Stimulated activated CD4-positive, alpha-beta T cell treated with anti-CD3 and anti-CD28 coated beads, Interleukin-15, amount 100 ng/mL, for 1 hour (primary cell): ENCODE results near the gene GRK5.
A peak's percentile ranks its signal among the peaks of the same experiment; 100 is the strongest.

Experiments used
- DNase-seq, 2 donors: peaks; one replicate each; pipeline ENCODE4 v3.0.0-alpha.2; 2020; ENCODE audit warnings: low read depth in 1 of 2, low spot score in 1 of 2

GRK5 gene

DNA sequence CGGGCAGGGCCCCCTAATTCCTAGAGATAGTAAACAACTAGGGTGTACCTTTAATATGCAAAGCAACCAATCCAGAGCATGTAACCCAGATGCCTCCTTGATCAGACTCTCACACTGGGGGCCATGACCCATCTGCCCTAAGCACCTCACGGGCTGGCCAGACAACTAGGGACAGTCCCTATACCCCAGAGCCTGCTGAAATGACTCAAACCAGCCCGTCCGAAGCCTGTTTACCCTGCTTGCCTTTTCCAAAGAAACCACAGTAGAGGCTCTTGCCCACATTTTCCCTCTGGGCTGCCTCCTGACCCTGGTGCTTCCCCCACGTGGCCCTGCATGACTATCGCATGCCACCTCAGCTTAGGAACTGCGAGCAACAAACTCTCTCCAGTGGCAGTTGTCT, 288.9 kb downstream of the GRK5 start:
- no peak for DNase-seq

GRCh38 chr10:119497243-119497642, 289.9 kb downstream of the GRK5 start:
- no peak for DNase-seq

- DNase-seq = no peak
Measured at GRCh38 chr10:119498889-119499676, 291.7 kb downstream of the GRK5 start.

DNA sequence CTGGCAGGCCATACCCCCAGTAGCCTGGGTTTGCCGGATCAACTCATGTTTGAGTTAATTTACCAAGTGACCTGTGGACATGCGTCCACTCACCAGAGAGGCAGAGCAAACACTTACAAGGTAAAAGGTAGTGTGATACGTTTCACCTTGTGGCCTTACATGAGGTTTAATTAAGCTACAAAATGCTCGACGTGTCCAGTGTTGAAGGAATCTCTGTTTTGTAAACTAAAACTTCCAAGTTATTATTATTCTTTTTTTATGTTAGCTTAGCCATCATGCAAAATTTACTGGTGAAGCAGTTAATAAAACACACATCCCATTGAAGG, 292.3 kb downstream of the GRK5 start:
- no peak for DNase-seq

GRCh38 chr10:119500123-119500795, 292.9 kb downstream of the GRK5 start:
- DNase-seq = no peak

DNA sequence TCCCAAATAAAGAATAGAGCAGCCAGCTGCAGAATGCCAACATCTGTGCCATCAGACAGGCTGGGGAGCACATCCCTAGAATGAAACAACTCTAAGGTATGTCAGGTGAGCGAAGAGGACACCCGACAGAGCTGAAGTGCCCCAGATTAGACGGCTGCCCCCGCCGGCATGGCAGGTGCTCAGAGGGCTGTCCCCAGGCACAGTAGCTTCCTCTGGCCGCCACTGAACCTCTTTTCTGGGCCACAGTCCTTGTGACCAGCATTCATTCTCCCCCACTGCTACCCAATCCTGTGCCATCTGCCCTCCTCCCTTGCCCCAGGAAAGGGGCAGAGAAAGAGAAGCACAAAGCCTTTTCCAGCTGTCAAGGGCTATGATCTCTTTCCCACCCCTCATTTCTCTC, 293.4 kb downstream of the GRK5 start:
- DNase-seq = no peak

DNA sequence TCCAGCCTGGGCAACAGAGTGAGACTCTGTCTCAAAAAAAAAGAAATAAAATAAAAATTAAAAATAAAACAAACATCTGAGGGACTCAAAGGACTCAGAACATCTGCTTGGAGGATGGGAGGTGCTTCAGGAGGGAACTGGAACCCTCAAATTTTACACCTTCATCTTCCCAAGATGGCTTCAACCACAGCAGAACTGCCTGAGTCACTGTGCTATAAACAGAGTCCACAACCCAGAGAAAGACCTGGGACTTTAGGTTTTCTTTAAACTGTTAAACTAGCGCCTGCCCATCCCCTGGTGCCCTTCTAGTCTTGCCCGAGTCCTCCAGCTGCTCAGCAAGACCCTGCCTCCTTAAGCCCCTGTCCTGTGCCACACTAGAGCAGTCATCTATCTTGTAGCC, 294.3 kb downstream of the GRK5 start:
- no peak for DNase-seq

DNA sequence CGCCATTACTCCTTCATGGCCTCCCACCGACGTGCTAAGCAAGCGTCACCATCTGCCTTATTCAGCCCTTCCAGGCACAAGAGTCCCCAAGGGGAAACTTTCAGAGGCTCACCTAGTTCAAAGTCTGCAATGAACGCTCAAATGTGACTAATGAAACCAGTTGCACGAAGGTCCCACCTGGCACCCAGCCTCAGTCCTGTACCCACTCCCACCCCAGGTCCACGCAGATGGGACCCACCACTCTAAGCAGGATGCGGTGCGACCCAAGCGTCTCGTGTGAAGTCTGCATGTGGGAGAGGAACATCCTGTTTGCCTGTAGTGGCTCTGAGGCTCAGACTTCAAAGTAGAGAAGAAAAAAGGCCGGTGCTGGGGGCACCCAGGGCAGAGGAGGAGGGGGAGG, 294.8 kb downstream of the GRK5 start:
- DNase-seq = peak; percentile 58 to 71

DNA sequence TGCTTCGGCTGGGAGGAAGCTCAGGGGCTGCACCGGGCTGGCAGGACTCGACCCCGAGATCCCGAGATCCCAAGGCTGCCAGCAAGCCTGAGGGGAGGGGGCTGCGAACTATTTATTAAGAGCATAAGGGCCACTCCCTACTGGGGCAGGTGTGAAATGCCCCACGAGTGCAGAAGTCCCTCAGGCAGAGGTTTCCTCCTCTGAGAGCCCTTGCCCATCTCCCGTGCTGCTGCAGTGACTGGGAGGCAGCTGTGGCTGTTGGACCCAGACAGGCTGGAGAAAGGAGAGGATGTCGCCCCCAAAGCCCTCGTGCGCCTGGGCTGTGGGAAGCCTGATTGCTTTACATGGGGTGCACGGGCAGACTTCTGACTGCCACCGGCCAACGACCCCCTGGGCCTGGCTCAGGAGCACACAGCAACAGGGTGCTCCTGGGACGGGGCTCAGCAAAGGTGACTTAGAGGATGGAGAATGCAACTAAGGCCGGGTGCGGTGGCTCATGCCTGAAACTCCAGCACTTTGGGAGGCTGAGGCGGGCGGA, 295.3 kb downstream of the GRK5 start:
- DNase-seq = no peak

DNA sequence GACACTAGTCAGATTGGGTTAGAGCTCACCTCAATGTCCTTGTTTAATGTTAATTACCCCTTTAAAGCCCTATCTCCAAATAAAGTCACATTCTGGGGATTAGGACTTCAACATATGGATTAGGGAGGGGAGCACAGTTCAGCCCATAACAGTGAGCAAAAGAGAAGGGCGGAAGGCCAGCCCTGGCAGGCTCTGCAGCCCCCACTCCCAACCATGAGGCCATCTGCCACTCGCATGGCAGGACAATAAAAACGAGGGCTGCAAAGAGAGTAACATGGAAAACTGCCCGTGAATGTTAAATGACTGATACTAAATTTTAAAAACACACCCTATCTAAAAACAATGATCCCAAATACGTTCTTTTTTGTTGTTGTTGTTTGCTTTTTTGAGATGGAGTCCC, 296.4 kb downstream of the GRK5 start:
- DNase-seq = no peak

- no peak for DNase-seq
Measured at GRCh38 chr10:119504651-119505050, 297.3 kb downstream of the GRK5 start.

- DNase-seq = no peak
Measured at GRCh38 chr10:119505131-119505551, 297.8 kb downstream of the GRK5 start.
